NCI-H146 treated with DMSO at 0.1 percent for 48 hours (cell line): ENCODE data around the gene UBE2QL1.

ENCODE experiments used
- DNase-seq: peaks from one replicate; lab custom pipeline; 2025; ENCODE audit not compliant: unreplicated experiment; lab: John Stamatoyannopoulos, UW

Gene UBE2QL1

GRCh38 chr5:6448622-6449464 lies at the start of gene UBE2QL1:
UBE2QL1 (plus strand) TSS chr5:6448859; CDS start chr5:6448894, 35 bp downstream.
- peak; percentile 44 for DNase-seq

- DNase-seq, result no peak
Observed at GRCh38 chr5:6399980-6400910, 48.4 kb upstream of the UBE2QL1 start.

- no peak for DNase-seq
Observed at GRCh38 chr5:6401410-6401809, 47.2 kb upstream of the UBE2QL1 start.

- DNase-seq, result no peak
Observed at GRCh38 chr5:6402939-6403338, 45.7 kb upstream of the UBE2QL1 start.

- no peak for DNase-seq
Observed at GRCh38 chr5:6403416-6403815, 45.2 kb upstream of the UBE2QL1 start.

GRCh38 chr5:6404129-6404528 lies 44.5 kb upstream of the UBE2QL1 start:
- DNase-seq, result no peak

GRCh38 chr5:6405591-6405990 lies 43.1 kb upstream of the UBE2QL1 start:
- DNase-seq, result no peak

- DNase-seq, result no peak
Observed at GRCh38 chr5:6407558-6408259, 41.0 kb upstream of the UBE2QL1 start.

GRCh38 chr5:6408260-6408596 lies 40.4 kb upstream of the UBE2QL1 start:
- DNase-seq, result no peak

GRCh38 chr5:6408627-6409446 lies 39.8 kb upstream of the UBE2QL1 start:
- DNase-seq, result no peak

GRCh38 chr5:6410421-6410820 lies 38.2 kb upstream of the UBE2QL1 start:
- DNase-seq, result no peak

- no peak for DNase-seq
Observed at GRCh38 chr5:6411141-6411540, 37.5 kb upstream of the UBE2QL1 start.

GRCh38 chr5:6412811-6413210 lies 35.8 kb upstream of the UBE2QL1 start:
- DNase-seq, result no peak

- no peak for DNase-seq
Observed at GRCh38 chr5:6417657-6418056, 31.0 kb upstream of the UBE2QL1 start.

GRCh38 chr5:6418679-6419276 lies 29.9 kb upstream of the UBE2QL1 start:
- DNase-seq, result no peak

GRCh38 chr5:6419340-6419852 lies 29.3 kb upstream of the UBE2QL1 start:
- peak; percentile 71 for DNase-seq

- DNase-seq, result no peak
Observed at GRCh38 chr5:6423327-6424109, 25.1 kb upstream of the UBE2QL1 start.

GRCh38 chr5:6424110-6424659 lies 24.5 kb upstream of the UBE2QL1 start:
- no peak for DNase-seq

GRCh38 chr5:6424700-6425099 lies 24.0 kb upstream of the UBE2QL1 start:
- no peak for DNase-seq
